ENCODE measurements around the gene RSPH1.
A peak's percentile ranks its signal among the peaks of the same experiment; 100 is the strongest.

The RSPH1 gene

GRCh38 chr21:42518626-42519025 is 22.6 kb upstream of the RSPH1 start:
- H3K27ac ChIP-seq = no peak overlapping the region
- TF ChIP-seq ZFX (IDR thresholded peaks at IDR 0.05) (no peak), CTCF (conservative IDR thresholded peaks at IDR 0.05) (no peak)

GRCh38 chr21:42518215-42518614 is 22.2 kb upstream of the RSPH1 start:
- TF ChIP-seq CTCF (conservative IDR thresholded peaks at IDR 0.05) = no peak
- TF ChIP-seq ZFX (IDR thresholded peaks at IDR 0.05) = no peak
- H3K27ac ChIP-seq = no peak overlapping the region

- H3K27ac ChIP-seq = peak overlapping the region; percentile 42
- TF ChIP-seq ZFX (IDR thresholded peaks at IDR 0.05) (no peak), CTCF (conservative IDR thresholded peaks at IDR 0.05) (no peak)
These were observed 19.9 kb upstream of the RSPH1 start for GRCh38 chr21:42515708-42516502.

GRCh38 chr21:42514883-42515228 is 18.8 kb upstream of the RSPH1 start:
- TF ChIP-seq CTCF (conservative IDR thresholded peaks at IDR 0.05) (no peak), ZFX (IDR thresholded peaks at IDR 0.05) (no peak)

GRCh38 chr21:42513985-42514882 is 18.2 kb upstream of the RSPH1 start:
- peak overlapping the region; percentile 62 for H3K27ac ChIP-seq
- peak; percentile 4; the same call in 1 of the 2 replicates for TF ChIP-seq ZFX (IDR thresholded peaks at IDR 0.05)
- TF ChIP-seq CTCF (conservative IDR thresholded peaks at IDR 0.05) = no peak

More at GRCh38 chr21:42514883-42515228, 18.8 kb upstream of the RSPH1 start:
- peak overlapping the region; percentile 62 for H3K27ac ChIP-seq

- TF ChIP-seq CTCF (conservative IDR thresholded peaks at IDR 0.05) (no peak; the same call in 1 of the 2 replicates), ZFX (IDR thresholded peaks at IDR 0.05) (peak; percentile 75)
- H3K27ac ChIP-seq = peak within 1 kb of the TSS; percentile 62
These were observed 17.3 kb upstream of the RSPH1 start, which contains the start of gene SLC37A1 for GRCh38 chr21:42513151-42513984. Gene SLC37A1, plus strand, starts transcription at chr21:42513852. Its CDS starts 4,603 bp downstream, at chr21:42518455.

Data from C4-2B (cell line).